PFSK-1 (cell line): ENCODE measurements around the gene DLGAP5.

Experiments used
- POLR2AphosphoS5 ChIP-seq: IDR thresholded peaks from 2 replicates; pipeline ENCODE4 v1.6.1; 2012; ENCODE audit warnings: low read depth, mild to moderate bottlenecking, control low read depth, low read length, moderate library complexity
- SIN3A ChIP-seq: IDR thresholded peaks from 2 replicates; pipeline ENCODE4 v1.6.1; 2012; ENCODE audit warnings: mild to moderate bottlenecking, low read length, moderate library complexity, borderline replicate concordance; ENCODE audit not compliant: insufficient read depth
- TAF1 ChIP-seq: IDR thresholded peaks from 2 replicates; pipeline ENCODE4 v1.6.1; 2012; ENCODE audit warnings: low read length, control low read depth, borderline replicate concordance; ENCODE audit not compliant: insufficient read depth
- TF ChIP-seq, protein P1 (sequence below), 2 experiments: IDR thresholded peaks; 2 replicates each; pipeline versions ENCODE4 v1.6.1 to v1.8.0; 2011 to 2012; ENCODE audit warnings: low read depth in 2 of 2, low read length in 2 of 2, control low read depth in 1 of 2, inconsistent platforms in 1 of 2, mild to moderate bottlenecking in 1 of 2, moderate library complexity in 1 of 2; ENCODE audit not compliant: insufficient read depth in 1 of 2

DNA sequence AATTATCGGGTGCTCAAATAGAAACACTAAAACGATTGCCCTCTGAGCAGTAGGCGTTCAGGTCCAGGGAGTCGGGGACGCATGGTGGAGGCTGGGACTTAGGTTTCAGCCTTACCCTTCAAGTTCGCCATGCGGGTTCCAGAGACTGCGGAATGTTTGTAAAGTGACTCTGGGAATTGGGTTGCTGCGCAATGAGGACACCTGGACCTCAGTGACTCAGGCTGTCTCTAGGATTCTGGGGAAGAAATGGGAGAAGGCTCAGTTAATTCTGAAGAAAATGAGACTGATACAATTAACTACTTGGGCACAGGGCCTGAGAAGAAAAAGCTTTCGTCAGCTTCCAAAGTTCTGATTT lies 61.2 kb downstream of the DLGAP5 start:
- TF ChIP-seq TAF1 (no peak), POLR2AphosphoS5 (no peak), SIN3A (no peak)
- TF ChIP-seq, protein P1, sequence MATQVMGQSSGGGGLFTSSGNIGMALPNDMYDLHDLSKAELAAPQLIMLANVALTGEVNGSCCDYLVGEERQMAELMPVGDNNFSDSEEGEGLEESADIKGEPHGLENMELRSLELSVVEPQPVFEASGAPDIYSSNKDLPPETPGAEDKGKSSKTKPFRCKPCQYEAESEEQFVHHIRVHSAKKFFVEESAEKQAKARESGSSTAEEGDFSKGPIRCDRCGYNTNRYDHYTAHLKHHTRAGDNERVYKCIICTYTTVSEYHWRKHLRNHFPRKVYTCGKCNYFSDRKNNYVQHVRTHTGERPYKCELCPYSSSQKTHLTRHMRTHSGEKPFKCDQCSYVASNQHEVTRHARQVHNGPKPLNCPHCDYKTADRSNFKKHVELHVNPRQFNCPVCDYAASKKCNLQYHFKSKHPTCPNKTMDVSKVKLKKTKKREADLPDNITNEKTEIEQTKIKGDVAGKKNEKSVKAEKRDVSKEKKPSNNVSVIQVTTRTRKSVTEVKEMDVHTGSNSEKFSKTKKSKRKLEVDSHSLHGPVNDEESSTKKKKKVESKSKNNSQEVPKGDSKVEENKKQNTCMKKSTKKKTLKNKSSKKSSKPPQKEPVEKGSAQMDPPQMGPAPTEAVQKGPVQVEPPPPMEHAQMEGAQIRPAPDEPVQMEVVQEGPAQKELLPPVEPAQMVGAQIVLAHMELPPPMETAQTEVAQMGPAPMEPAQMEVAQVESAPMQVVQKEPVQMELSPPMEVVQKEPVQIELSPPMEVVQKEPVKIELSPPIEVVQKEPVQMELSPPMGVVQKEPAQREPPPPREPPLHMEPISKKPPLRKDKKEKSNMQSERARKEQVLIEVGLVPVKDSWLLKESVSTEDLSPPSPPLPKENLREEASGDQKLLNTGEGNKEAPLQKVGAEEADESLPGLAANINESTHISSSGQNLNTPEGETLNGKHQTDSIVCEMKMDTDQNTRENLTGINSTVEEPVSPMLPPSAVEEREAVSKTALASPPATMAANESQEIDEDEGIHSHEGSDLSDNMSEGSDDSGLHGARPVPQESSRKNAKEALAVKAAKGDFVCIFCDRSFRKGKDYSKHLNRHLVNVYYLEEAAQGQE (IDR thresholded peaks at IDR 0.05; ENCODE audit: insufficient read depth in 1 of 2, low read depth in 2 of 2, low read length in 2 of 2), result no peak
